Smooth muscle cell (in vitro differentiated cells): Measurements from ENCODE around the gene SLX4IP. TPM values are rescaled to one million over a fixed set of nuclear protein-coding genes. Genes with fewer than 3 reads are reported as not detected.
A peak's percentile ranks its signal among the peaks of the same experiment; 100 is the strongest.

Source experiments
- DNase-seq: peaks from one replicate; lab custom pipeline; 2025; ENCODE audit not compliant: unreplicated experiment; lab: John Stamatoyannopoulos, UW
- H2AFZ ChIP-seq: fragments of 200-600 bp; sonication (generic); 2 replicates; pipeline ENCODE4 v1.6.0; 2016; ENCODE audit warnings: antibody characterized with exemption, low read depth, mild to moderate bottlenecking
- H3F3A ChIP-seq: fragments of 200-600 bp; sonication (generic); 2 replicates; pipeline ENCODE4 v1.6.0; 2017; ENCODE audit warnings: antibody characterized with exemption, low read depth
- H3K27ac ChIP-seq: fragments of 200-600 bp; sonication (generic); 2 replicates; pipeline ENCODE4 v1.5.1; 2016; ENCODE audit warnings: low read depth, mild to moderate bottlenecking
- H3K27me3 ChIP-seq: fragments of 200-600 bp; sonication (generic); 2 replicates; pipeline ENCODE4 v1.6.1; 2016; ENCODE audit warnings: low read depth, mild to moderate bottlenecking
- H3K36me3 ChIP-seq: fragments of 200-600 bp; sonication (generic); 2 replicates; pipeline ENCODE4 v1.5.1; 2016; ENCODE audit warnings: low read depth
- H3K4me1 ChIP-seq: fragments of 200-600 bp; sonication (generic); 2 replicates; pipeline ENCODE4 v1.5.1; 2016; ENCODE audit warnings: low read depth
- H3K4me2 ChIP-seq: fragments of 200-600 bp; sonication (generic); 2 replicates; pipeline ENCODE4 v1.6.0; 2016; ENCODE audit warnings: mild to moderate bottlenecking
- H3K4me3 ChIP-seq: fragments of 200-600 bp; sonication (generic); 2 replicates; pipeline ENCODE4 v1.5.1; 2016; ENCODE audit warnings: mild to moderate bottlenecking
- H3K79me2 ChIP-seq: fragments of 200-600 bp; sonication (generic); 2 replicates; pipeline ENCODE4 v1.6.0; 2016; ENCODE audit warnings: low read depth, mild to moderate bottlenecking
- H3K9ac ChIP-seq: fragments of 200-600 bp; sonication (generic); 2 replicates; pipeline ENCODE4 v1.6.0; 2016; ENCODE audit warnings: low read depth
- H3K9me3 ChIP-seq: fragments of 200-600 bp; sonication (generic); replicated peaks from 2 replicates; pipeline ENCODE4 v1.5.1; 2016; ENCODE audit warnings: low read depth
- H4K20me1 ChIP-seq: fragments of 200-600 bp; sonication (generic); 2 replicates; pipeline ENCODE4 v1.6.0; 2016; ENCODE audit warnings: low read depth
- CTCF ChIP-seq: fragments of 200-600 bp; sonication (generic); IDR thresholded peaks from 2 replicates; pipeline ENCODE4 v1.5.1; 2017; ENCODE audit warnings: borderline replicate concordance, mild to moderate bottlenecking, antibody characterized with exemption; ENCODE audit not compliant: insufficient read depth, poor library complexity, severe bottlenecking
- WGBS: methylation state at CpG from one replicate; pipeline ENCODE4 v1.1.7; 2016; ENCODE audit warnings: low lambda C conversion rate; 5-methylcytosine and 5-hydroxymethylcytosine counted together
- polyA plus RNA-seq: library from polyadenylated mRNA; unstranded; fragments of >200 nt; fragmentation: Nextera tagmentation; extraction: Ambion mirVana; gene quantifications from 2 replicates; pipeline ENCODE4 v1.2.1, GENCODE V29; 2016
- total RNA-seq: library from RNA; depleted of rRNA; stranded (reverse); fragments of >200 nt; gene quantifications from 2 replicates; pipeline ENCODE4 v1.2.3, GENCODE V29; 2014

The SLX4IP gene
- total and polyA plus RNA-seq, 2 experiments from 2014 or later: 1.2 to 6.2 TPM

GRCh38 chr20:10508468-10509251 is 73.6 kb downstream of the SLX4IP start:
- WGBS: 15% methylated on average over 8 of the region's 8 CpGs
- H3K79me2 ChIP-seq: no peaks in the 10 kb centered on the region
- H3F3A ChIP-seq: peaks cover 23% of the 10 kb centered on the region
- H3K4me3 ChIP-seq: no peak overlapping the region
- H3K4me2 ChIP-seq: peak overlapping the region; percentile 62
- no peaks in the 10 kb centered on the region for H3K27me3 ChIP-seq
- no peak for TF ChIP-seq CTCF
- H3K9ac ChIP-seq: no peak overlapping the region
- peaks cover 20% of the 10 kb centered on the region for H3K4me1 ChIP-seq
- peak overlapping the region; percentile 79 for H3K27ac ChIP-seq
- H3K36me3 ChIP-seq: no peaks in the 10 kb centered on the region
- no peaks in the 10 kb centered on the region for H4K20me1 ChIP-seq
- no peak for DNase-seq
- H2AFZ ChIP-seq: no peak overlapping the region
- H3K9me3 ChIP-seq: no peaks in the 10 kb centered on the region

DNA sequence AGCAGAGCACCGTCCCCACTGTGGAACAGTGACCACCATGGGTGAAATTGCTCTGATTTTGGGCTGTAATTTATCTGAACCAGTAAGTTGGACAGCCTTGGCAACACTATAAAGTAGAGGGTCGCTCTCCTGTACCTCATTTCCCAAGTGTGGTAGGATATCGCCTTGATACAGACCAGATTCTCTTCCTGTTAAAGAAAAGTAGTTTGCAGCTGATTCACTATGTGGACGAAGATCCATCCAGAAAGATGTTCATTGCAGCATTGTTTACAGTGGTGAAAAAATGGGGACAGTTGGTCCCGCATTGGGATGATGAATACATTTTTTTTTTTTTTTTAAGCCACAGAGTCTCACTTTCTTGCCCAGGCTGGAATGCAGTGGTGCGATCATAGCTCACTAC is 74.3 kb downstream of the SLX4IP start:
- H3K4me2 ChIP-seq: no peak overlapping the region
- H3K4me1 ChIP-seq: peaks cover 20% of the 10 kb centered on the region
- H3K27ac ChIP-seq: peak overlapping the region; percentile 79
- H2AFZ ChIP-seq: no peak overlapping the region
- H3K9me3 ChIP-seq: no peaks in the 10 kb centered on the region
- no peaks in the 10 kb centered on the region for H3K36me3 ChIP-seq
- no peak for DNase-seq
- no peaks in the 10 kb centered on the region for H3K79me2 ChIP-seq
- H3K27me3 ChIP-seq: no peaks in the 10 kb centered on the region
- TF ChIP-seq CTCF: no peak
- no peak overlapping the region for H3K4me3 ChIP-seq
- WGBS: 63% methylated on average over 6 of the region's 6 CpGs
- H3F3A ChIP-seq: peaks cover 23% of the 10 kb centered on the region
- H4K20me1 ChIP-seq: no peaks in the 10 kb centered on the region
- H3K9ac ChIP-seq: no peak overlapping the region

DNA sequence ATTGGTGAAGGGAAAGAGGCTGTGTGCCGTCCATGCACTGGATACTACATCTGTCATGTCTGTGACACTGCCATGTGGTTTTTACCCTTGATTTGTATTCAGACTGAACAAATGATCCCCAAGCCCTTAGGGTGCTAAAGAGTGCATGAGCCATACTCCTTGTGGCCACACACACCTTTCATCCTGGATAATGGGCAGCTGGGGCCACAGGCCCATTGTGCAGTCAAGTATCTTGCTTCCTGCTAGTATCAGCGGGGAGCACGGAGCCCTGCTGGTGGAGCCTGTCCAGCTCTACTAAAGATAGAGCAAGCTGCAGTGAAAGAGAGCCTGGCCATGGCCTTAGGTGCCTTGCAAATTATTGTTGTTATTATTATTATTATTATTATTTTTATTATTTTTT is 75.1 kb downstream of the SLX4IP start:
- H3K79me2 ChIP-seq: no peaks in the 10 kb centered on the region
- DNase-seq: no peak
- H4K20me1 ChIP-seq: no peaks in the 10 kb centered on the region
- H3K27me3 ChIP-seq: no peaks in the 10 kb centered on the region
- H2AFZ ChIP-seq: no peak overlapping the region
- peaks cover 20% of the 10 kb centered on the region for H3K4me1 ChIP-seq
- no peak for TF ChIP-seq CTCF
- no peak overlapping the region for H3K9ac ChIP-seq
- 92% methylated on average over 3 of the region's 3 CpGs for WGBS
- H3K4me3 ChIP-seq: no peak overlapping the region
- H3K27ac ChIP-seq: no peak overlapping the region
- no peaks in the 10 kb centered on the region for H3K9me3 ChIP-seq
- peaks cover 17% of the 10 kb centered on the region for H3F3A ChIP-seq
- no peak overlapping the region for H3K4me2 ChIP-seq
- no peaks in the 10 kb centered on the region for H3K36me3 ChIP-seq

GRCh38 chr20:10511170-10511508 is 76.0 kb downstream of the SLX4IP start:
- TF ChIP-seq CTCF: no peak
- peak overlapping the region; percentile 89 for H3K27ac ChIP-seq
- no peak for DNase-seq
- H3K9ac ChIP-seq: peak overlapping the region; percentile 66
- peaks cover 20% of the 10 kb centered on the region for H3K4me1 ChIP-seq
- WGBS: 38% methylated on average over 3 of the region's 3 CpGs
- H3K27me3 ChIP-seq: no peaks in the 10 kb centered on the region
- H3K4me3 ChIP-seq: no peak overlapping the region
- peaks cover 17% of the 10 kb centered on the region for H3F3A ChIP-seq
- H3K9me3 ChIP-seq: no peaks in the 10 kb centered on the region
- no peaks in the 10 kb centered on the region for H3K36me3 ChIP-seq
- H4K20me1 ChIP-seq: no peaks in the 10 kb centered on the region
- no peak overlapping the region for H2AFZ ChIP-seq
- H3K4me2 ChIP-seq: peak overlapping the region; percentile 66
- H3K79me2 ChIP-seq: no peaks in the 10 kb centered on the region
